Esophagus muscularis mucosa (tissue), 4 donors: Measurements from ENCODE around the gene RASAL2.

ENCODE experiments used
- CTCF ChIP-seq, 3 experiments: fragments of 200-600 bp in 2 of 3; fragments of 450-650 bp in 1 of 3; sonication (generic) in 2 of 3; IDR thresholded peaks; one replicate each; pipeline ENCODE4 v1.5.1; 2017 to 2019; ENCODE audit warnings: antibody characterized with exemption in 3 of 3, mild to moderate bottlenecking in 2 of 3, moderate library complexity in 1 of 3
- EP300 ChIP-seq: sonication (generic); formaldehyde crosslinking; IDR thresholded peaks from one replicate; pipeline ENCODE4 v1.6.1; 2017; ENCODE audit warnings: antibody characterized with exemption
- POLR2A ChIP-seq: fragments of 450-650 bp; IDR thresholded peaks from one replicate; pipeline ENCODE4 v1.6.1; 2017; ENCODE audit warnings: antibody characterized with exemption, moderate library complexity, mild to moderate bottlenecking, low read depth
- POLR2AphosphoS5 ChIP-seq, 2 donors: sonication (generic); formaldehyde crosslinking; IDR thresholded peaks; one replicate each; pipeline ENCODE4 v1.6.1; 2017; ENCODE audit warnings: antibody characterized with exemption in 2 of 2

- TF ChIP-seq CTCF (IDR thresholded peaks at IDR 0.05): no peak
- no peak for TF ChIP-seq EP300
- TF ChIP-seq POLR2A: no peak
- no peak for TF ChIP-seq POLR2AphosphoS5 (IDR thresholded peaks at IDR 0.05)
Observed at GRCh38 chr1:178127482-178128191, 33.7 kb downstream of the RASAL2 start.
